Limb (tissue), 2 donors: Measurements from ENCODE around the gene TPM2.
"Not testable (repeated sequence)": the region's sequence is repeated elsewhere in the genome, so short reads cannot be mapped to it uniquely, and the experiment has no call there.

ENCODE experiments used
- DNase-seq, 2 donors: peaks; one replicate each; pipeline ENCODE4 v3.0.0-alpha.2; 2016; ENCODE audit errors: extremely low spot score in 2 of 2

TPM2 gene

DNA sequence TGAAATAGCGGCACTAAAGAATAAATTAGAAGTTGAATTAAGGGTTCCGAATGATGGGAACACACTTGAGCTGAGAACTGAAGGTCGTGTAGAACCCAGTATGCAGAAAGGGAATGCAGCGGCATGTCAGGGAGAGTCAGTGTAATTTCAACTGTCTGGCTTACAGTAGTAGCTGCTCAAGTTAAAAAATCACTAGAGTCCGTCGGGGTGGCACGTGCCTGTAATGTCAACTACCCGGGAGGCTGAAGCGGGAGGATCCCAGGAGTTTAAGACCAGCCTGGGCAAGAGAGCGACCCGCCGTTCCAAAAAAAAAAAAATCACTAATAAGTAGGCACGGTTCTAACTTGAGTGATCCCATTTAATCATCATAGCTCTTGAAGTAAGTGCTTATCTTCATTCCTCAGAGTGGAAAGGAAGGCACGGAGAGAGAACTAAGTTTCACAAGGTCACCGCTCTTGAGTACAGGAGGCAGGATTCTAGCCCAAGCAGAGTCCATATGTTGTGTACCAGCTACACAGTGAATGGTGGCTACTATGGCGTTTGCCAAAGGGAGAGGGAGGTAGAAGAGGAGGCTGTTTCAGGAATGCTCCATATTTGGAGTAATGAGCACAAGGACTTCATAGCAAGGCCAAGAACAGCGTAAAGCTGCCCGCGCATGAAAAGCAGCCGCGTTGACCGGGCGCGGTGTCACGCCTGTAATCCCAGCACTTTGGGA lies 32.7 kb downstream of the TPM2 start:
- peak in 1 of 2 donors; percentile 63 for DNase-seq

DNA sequence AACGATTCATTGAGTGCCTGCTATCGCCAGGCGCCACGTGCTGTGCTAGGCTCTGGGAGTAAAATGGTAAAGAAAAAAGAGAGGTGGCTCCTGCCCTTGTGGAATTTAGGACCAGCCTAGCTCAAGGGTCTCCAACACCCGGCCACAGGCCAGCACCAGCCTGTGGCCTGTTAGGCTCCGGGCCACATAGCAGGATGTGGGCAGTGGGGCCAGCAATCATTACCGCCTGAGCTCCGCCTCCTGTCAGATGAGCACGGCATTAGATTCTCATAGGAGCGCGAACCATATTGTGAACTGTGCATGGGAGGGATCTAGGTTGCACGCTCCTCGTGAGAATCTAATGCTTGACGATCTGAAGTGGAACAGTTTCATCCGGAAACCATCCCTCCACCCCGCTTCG lies 33.4 kb downstream of the TPM2 start:
- DNase-seq = no peak

DNA sequence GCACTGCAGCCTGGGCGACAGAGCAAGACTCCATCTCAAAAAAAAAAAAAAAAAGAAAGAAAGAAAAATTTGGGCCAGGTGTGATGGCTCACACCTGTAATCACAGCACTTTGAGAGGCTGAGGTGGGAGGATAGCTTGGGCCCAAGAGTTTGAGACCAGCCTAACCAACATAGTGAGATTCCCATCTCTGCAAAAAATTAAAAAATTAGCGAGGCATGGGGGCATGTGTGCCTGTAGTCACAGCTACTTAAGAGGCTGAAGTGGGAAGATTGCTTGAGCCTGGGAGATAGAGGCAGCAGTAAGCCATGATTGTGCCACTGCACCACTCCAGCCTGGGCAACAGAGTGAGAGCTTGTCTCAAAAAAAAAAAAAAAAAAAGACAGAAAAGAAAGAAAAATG lies 36.1 kb downstream of the TPM2 start:
- DNase-seq = no peak

DNA sequence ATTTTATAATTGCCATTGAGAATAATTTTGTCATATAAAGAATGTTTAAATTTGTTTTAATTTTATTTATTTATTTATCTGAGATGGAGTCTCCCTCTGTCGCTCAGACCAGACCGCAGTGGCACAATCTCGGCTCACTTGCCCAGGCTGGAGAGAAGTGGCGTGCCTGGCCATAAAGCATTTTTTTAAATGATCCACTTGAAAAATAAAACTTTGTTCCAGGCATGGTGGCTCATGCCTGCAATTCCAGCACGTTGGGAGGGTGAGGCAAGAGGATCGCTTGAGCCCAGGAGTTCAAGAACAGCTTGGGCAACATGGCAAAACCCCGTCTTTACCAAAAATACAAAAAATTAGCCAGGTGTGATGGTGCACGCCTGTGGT lies 36.9 kb downstream of the TPM2 start:
- no peak for DNase-seq

DNA sequence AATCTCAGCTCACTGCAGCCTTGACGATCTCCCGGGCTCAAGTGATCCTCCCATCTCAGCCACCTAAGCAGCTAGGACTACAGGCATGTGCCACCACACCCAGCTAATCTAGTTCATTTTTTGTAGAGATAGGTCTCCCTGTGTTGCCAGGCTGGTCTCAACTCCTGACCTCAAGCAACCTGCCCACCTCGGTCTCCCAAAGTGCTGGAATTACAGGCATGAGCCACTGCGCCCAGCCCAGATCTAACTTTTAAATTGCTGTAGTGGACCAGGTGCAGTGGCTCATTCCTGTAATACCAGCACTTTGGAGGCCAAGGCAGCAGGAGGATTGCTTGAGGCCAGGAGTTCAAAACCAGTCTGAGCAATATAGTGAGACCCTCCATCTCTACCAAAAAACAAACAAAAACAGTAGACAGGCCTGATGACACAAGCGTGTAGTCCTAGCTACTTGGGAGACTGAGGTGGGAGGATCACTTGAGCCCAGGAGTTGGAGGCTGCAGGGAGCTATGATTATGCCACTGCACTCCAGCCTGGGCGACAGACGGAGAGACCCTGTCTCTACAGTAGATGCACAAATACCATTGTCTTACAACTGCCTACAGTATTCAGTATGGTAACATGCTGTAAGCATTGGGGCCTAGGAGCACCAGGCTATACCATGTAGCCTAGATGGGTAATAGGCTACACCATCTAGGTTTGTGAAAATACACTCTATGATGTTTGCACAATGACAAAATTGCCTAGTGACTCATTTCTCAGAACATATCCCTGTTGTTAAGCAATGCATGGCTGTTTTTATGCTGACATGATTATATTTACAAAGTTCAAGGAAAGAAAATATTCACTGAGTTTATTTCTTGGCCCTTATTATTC lies 37.5 kb downstream of the TPM2 start:
- DNase-seq = no peak

DNA sequence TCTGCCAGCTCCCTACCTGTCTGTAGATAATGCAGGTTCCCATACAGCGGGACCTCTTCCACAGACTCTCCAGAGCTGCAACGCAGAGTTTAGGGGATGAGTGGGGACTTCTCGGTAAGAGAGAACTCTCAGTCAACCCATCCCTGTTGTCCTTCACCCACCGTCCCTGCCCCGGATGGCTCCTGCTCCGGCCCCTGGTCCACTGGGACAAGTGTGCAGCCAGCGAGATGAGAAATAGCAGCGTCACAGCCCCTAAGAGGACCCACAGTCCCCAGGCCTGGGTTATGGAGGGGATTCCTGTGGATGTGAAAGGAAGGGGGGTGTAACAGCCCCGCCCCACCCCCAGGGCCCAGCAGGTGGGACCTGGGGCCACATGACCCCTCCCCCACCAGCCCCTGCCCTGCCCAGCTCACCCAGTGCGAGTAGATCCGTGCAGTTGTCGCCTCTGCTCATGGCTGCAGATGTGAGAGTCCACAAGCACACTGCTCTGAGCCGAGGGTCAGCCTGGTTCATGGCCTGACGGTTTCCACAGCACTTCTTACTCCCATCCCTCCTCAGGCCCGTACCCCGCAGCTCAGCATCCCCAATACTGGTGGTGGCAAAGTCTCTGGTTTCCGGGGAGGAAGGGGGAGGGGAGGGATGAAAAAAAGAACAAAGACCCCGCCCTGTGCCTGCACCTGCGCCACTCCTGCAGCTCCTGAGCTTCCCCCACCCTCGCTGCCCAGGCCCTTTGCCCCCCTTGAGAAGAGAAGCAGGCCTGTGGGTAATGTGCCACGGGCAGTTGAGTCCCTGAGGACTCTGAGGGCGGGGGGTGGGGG lies 39.2 kb downstream of the TPM2 start, which contains the start of gene SIT1:
TSS of gene SIT1 (minus strand) at position 591 of the 818 bp plus-strand sequence. CDS start at position 513, 78 bp downstream.
- no peak for DNase-seq

DNA sequence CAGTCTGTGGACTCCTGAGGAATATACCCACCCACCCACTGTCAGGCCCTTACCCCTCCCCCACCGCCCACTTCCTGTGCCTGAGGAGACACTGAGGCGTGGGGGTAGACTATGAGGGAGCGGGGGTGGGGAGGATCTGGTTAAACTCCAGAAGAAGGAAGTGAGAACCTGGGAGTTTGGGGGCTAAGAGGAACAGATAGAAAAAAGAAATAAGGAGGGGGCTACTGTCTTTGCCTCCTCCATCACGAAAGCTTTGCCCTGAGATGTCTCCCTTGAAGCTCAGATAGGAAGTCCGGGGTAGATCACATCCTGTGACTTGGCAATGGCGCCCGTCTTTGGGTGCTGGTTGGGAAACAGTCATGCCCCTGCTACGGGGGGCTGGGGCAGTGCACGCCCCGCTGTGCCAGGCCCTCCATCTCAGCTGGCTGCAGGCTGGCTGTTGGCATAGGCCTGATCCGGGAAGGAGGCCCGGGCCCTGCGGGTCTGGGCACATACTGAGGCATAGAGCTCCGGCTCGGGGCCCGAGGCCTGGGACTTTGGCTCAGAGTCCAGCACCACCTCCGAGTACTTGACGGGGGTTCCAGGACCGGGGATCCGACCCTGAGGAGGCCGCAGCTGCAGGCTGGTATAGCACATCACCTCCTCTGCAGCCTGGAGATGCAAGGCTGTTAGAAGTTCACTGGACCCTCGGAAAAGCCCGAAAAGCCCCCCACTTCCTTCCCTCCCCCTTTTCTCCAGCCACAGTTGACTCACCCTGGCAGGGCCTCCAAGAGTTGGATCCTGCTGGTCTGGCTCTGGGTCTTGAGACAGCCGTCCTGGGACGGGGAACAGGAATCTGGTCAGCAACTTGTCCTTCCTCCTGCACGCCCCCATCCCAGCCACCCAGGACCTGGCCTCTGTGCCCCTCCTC lies 40.0 kb downstream of the TPM2 start:
- no peak for DNase-seq

DNA sequence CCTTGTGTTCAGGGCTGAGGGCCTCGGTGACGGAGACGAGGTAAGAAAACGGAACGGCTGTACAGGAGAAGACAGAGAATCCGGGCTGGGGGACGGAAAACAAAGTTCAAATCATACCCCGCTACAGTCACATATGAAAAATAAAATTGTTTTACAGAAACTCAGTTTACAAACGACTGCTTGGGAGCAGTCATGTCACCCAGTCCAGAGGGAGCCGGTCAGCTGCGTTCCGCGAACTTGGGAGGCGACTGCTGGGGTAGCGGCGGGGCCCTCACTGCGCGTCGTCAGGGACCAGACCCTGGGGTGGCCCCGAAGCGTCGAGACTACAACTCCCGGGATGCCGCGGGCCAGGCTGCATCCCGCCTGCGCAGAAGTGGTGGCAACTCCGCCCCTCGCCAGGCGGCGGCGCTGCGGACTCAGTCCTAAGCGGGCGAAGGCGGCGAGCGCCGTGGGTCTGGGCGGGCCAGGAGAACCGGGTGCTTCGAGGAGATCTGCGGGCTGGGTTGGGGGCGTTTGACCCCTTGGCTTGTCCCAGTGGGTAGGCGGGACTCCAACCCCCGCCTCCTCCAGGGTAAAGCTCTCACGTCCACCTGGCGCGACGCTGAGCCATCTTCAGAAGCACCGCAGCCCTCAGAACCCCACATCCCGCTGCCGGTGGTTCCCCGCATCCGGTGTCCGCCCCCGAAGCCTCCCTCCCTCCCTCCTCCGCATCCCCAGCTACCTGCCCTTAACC lies 43.0 kb downstream of the TPM2 start:
- DNase-seq = peak; percentile 95 to 97

DNA sequence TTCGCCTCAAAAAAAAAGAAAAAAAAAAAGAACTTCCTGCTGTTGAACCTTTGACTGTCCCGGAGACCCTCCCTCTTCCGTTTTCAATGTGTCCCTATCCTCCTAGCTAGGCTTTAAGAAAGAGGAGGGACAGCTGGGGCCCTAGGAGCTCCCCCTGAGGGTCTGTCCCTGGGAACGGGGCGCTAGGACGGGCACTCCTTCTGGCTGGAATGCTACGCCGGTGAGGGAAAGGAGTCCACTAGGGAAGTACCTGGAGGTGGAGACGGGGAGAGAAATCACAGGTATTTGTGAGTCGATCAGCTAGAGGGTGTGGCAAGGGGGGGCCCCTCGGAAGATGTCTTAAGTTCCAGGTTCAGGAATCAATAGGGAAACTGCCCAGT lies 43.6 kb downstream of the TPM2 start:
- DNase-seq = peak; percentile 51 to 75

DNA sequence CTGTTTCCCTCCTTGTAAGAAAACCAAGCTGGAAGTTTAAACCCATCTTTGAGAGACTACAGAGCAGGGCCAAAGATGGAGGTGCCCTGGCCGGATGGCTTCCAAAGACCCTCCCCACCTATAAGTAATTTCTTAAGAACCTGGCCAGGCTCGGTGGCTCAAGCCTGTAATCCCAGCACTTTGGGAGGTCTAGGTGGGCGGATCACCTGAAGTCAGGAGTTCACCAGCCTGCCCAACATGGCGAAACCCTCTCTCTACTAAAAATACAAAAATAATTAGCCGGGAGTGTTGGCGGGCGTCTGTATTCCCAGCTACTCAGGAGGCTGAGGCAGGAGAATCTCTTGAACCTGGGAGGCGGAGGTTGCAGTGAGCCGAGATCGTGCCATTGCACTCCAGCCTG lies 44.0 kb downstream of the TPM2 start:
- DNase-seq = not testable (repeated sequence)

DNA sequence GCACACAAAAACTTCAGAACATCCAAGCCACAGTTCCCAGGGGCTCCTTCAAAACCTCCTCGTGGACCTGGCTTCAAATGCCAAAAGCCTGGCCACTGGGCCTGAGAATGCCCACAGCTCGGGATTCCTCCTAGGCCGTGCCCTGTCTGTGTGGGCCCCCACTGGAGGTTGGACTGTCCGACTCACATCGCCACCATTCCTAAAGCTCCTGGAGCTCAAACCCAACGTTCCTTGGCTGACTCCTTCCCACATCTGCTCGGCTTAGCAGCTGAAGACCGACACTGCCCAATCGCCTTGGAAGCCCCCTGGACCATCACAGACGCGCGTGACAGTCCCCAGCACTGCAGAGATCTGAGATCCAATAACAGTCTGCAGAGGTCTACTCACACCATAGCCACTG lies 46.7 kb downstream of the TPM2 start:
- no peak for DNase-seq

DNA sequence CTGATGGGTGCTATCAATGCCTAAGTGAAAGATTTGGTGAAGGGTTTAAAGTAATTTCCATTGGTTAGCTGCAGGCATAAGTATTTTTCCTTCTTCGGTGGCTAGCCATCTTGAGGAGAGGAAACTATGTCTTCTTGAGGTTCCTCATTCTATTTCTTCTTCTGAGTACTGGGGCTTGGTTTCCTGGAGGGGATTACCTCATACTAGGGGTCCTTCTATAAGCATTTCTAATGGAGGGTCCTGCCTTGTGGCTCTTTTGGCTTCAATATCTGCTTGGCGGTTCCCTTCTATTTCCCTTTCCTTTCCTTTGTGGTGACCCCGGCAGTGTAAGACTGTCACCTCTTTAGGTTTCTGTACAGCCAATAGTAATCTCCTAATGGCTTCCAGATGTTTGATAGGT lies 48.2 kb downstream of the TPM2 start:
- not testable (repeated sequence) for DNase-seq

DNA sequence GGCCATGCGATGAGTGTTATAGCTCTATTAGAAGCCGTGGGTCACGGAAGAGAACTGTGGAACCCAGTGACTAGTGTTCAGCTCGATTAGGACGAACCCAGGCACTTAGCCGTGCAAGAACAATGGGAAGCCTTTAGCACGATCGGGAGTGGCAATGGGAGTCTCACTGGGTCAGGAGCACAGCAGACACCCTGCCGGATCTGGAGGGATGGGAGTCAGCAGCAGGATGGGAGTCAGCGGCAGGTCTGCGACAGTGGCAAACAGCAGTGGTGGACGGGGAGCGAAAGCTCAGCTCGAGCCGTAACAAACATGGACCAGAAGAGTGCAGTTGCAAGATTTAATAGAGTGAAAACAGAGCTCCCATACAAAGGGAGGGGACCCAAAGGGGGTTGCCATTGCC lies 49.3 kb downstream of the TPM2 start:
- DNase-seq = not testable (repeated sequence)

DNA sequence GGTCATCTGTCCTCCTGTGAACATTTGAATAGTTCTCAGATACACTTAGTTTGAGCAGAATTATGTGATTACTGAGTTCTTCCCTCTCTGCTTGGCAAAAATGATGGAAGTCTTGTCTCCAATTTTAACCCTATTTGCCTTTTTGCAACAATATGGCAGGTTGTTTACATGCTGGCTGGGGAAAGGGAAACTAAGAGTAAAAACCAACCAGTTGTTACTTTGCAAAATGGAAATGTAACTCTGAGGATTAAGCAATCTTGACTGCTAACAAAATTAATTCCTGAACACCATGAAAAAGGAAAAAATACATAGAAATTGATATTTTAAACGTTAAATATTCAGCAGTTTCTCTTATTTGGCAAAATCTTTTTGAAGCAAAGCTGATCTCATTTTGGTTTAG lies 50.1 kb downstream of the TPM2 start:
- no peak for DNase-seq

DNA sequence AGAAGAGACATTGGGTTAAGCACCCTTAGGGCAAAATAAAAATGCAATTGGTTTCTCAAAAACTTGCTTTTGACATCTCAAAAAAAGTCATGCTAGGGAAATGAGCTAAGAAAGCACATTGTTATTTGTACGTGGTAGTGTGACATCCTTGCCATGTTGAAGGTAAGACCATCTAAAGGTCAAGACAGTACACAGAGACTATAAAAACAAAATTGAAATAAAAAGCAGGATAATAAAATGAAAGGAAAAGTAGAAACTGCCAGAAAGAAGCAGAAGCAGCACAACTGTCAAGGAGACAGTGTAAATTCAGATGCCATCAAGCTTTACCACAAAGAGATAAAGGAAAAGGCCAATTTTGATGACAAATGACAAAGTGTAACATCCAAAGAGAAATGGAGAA lies 50.5 kb downstream of the TPM2 start:
- not testable (repeated sequence) for DNase-seq

DNA sequence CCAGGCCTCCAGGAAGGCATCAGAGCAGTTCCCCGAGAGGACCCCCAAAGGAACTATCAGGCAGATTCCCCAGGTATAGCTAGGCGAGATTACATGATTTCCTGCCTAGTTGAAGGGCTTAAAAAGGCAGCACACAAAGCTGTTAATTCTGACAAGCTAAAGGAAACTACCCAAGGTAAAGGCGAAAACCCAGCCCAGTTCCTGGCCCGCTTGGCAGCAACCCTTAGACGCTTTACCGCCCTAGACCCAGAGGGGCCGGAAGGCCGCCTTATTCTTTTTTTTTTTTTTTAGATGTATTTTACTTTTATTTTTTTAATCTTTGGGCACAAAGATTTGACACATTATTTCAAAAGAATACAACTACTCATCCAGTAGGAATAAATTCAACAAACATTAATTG lies 51.0 kb downstream of the TPM2 start:
- not testable (repeated sequence) for DNase-seq

DNA sequence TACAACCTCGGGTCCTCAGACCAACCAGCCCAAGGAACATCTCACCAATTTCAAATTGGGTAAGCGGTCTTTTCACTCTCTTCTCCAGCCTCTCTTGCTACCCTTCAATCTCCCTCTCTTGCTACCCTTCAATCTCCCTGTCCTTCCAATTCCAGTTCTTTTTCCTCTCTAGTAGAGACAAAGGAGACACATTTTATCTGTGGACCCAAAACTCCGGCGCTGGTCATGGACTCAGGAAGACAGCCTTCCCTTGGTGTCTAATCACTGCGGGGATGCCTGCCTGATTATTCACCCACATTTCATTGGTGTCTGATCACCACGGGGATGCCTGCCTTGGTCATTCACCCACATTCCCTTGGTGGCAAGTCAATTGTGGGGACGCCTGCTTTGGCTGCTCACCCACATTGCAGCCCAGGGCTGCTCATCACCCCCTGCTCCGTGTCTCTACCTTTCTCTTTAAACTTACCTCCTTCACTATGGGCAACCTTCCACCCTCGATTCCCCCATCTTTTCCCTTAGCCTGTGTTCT lies 52.2 kb downstream of the TPM2 start:
- DNase-seq = not testable (repeated sequence)

DNA sequence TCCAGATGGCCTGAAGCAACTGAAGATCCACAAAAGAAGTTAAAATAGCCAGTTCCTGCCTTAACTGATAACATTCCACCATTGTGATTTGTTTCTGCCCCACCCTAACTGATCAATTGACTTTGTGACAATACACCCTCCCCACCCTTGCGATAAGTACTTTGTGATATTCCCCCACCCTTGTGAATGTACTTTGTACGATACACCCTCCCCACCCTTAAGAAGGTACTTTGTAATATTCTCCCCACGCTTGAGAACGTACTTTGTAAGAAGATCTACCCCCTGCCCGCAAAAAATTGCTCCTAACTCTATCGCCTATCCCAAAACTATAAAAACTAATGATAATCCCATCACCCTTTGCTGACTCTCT lies 52.9 kb downstream of the TPM2 start:
- DNase-seq = not testable (repeated sequence)

DNA sequence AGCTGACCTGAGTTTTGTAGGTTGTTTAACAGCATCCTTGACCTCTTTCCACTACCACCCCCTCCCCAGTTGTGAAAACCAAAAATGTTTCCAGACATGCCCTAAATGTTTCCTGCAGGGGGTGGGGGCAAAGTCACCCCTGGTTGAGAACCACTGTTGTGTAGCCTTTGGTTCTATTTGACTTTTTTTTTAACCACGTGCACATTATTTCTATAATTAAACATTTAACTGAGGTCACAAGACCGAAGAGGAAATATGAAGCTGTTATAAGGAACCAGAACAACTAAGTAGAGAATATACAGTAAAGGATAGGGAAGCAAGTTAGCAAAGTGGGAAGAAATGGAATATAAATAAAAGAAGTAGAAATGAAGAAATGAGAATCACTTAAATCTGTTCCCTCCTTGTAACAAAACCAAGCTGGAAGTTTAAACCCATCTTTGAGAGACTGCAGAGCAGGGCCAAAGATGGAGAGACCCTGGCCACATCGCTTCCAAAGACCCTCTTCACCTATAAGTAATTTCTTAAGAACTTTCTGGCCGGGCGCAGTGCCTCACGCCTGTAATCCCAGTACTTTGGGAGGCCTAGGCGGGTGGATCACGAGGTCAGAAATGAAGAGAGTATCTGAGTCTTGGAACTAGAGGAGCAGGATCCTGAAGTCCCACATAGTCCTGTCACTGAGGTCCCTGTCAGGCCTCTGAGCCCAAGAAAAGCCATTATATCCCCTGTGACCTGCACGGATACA lies 53.4 kb downstream of the TPM2 start:
- no peak for DNase-seq
